ENCODE measurements around the gene KSR1.

KSR1 gene

DNA sequence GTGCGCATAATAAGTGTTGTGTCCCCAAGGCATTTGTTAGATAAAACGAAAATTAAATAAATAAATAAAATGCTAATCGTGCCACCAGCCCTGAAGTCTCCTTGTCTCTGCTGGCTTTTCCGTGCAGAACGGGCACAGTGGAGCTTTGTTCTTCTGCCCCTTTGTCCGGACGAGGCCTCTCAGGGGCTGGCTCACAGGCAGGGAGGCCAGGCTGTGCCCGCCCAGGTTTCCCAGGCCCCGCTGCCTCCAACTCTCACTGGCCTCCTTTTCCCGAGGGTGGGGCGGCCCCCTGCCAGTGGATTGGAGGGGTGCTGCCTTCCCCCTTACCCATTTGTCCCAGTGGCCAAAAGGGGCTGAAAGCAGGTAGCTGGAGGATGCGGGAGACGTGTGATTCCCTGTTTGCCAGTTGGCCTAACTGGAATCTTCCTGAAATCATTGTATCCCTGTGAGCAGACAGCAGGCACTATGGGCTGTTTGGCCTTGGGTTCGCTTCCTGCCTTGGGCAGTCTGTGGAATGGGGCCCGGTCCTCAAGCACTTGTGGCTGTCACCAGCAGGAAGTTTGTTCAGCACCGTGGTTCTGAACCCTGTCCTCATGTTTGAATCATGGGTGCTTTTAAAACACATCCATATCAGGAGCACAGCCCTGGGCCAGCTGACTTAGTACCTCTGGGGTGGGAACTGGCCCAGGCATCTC lies 64.4 kb downstream of the KSR1 start:
- no peak for DNase-seq

- no peak for DNase-seq
Observed at GRCh38 chr17:27521281-27522027, 65.2 kb downstream of the KSR1 start.

DNA sequence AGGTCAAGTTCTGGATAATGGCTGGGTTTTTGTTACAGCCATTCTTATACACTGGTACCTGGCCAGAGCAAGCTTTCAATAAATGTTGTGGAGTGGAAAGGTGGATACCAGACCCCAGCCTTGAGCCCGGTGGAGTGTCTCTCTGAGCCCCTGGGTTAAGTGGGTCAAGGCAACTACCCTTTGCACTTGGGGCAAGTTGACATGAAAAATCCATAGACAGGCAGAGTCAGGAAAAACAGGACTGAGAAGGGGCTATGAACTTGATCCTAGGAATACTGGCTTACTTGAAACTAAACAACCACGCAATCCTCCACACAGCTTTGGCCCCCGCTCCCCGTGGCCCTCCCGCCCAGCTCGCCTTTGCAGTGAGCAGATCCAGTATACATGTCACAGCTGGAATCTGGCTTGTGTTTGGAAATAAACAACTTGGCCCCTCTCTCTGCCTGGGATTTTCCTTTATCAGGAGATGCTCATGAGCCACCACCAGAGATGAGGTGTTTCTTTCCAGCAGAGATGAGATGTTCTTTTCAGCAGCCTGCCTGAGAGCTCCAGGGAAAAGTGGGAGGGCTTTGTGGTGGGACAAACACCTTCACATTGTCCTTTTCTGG lies 65.9 kb downstream of the KSR1 start:
- DNase-seq: no peak

DNA sequence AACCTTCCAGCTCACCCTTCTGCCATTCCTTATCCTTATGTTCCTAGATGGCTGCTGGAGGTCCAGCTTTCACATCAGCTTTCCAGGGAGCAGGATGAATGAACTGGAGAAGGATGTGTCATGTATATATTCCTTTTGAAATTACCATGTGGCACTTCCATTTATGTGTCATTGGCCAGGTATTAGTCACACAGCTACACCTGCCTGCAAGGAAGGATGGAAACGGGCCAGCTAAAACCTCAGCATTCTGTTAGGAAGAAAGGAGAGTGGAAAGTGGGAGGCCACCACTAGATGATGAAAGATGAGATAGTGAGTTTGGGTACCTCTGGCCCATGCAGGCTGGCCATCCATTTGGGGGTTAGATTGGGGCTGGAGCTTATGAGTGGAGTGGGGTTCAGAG lies 67.5 kb downstream of the KSR1 start:
- DNase-seq: no peak

DNA sequence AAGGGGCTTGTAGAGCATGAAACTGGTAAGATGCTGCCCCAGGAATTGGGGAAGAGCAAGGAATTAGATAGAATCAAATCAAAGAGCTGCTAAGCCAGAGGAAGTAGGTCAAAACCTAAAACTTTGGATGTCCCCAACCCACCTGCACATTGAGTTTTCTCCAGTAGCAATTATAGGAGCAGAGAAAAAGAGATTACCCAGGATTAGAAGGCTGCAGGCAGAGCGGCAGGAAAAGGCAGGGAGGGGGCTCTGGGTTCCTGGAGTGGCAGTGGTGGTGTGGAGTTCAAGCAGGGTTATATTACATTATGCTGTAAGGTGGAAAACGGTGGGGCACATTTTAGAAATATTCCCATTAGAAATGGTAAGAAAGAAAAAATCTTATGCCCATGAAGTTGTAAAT lies 68.3 kb downstream of the KSR1 start:
- no peak for DNase-seq

DNA sequence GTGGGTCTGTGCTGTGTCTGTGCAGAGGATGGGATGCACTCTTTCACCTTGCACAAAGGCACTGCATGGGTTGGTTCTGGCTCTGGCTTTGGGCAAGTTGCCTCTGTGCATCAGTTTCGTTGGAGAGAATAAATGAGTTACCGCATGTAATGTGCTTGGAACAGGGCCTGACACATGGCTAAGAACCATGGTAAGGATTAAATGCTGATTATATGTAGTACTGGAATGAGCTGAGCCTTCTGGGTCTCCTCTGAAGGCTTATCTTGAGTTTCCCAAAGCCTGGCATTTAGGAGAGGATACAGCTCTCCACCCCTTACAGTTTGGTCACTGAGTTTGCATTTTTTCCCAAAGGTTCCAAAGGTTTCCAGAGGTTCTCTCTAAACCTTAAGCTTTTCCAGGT lies 69.1 kb downstream of the KSR1 start:
- no peak for DNase-seq

- no peak for DNase-seq
Observed at GRCh38 chr17:27525836-27526603, 69.8 kb downstream of the KSR1 start.

DNA sequence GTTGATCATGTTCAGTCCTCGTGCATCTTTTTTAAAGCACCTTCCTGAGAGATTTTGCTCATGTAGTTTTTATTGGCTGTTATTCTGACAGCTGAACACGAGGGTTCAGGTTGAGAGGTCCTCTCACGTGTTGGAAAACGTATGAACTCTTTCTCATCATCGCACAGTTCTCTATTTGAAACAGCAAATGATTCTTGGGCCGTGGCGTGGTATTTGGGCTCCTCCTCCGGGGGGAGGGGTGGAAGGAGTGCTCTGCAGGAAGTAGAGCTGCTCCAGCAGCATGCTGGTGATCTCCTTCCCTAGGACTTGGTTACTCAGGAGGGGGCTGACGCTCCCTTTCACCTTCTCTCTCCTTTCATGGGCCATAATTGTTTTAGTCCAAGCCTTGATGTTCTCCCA lies 70.4 kb downstream of the KSR1 start:
- DNase-seq: no peak

DNA sequence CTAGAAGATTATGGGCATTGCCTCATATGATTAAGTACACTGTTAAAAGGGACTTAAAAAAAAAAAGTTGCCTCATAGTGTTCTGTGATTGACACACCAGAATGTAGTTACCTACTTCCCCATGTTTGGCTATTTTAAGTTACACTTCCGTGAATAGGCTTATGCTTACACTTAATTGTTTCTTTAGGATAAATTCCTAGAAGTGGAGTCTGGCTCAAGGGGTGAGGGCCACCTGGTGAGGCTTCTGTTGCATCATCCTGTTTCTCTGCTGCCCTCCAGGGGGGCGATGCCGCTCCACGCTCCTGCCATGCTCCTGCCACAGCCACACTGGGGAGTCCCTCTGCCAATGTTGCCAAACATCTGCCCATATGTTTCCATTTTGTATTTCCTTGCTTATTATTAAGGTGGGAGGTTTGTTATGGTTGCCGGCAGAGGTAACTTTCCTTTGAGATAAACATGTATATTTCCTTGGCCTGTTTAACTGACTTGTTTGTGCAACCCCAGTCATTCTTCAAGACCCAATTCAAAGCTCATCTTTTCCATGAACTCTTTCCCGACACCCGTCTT lies 73.1 kb downstream of the KSR1 start:
- no peak for DNase-seq

DNA sequence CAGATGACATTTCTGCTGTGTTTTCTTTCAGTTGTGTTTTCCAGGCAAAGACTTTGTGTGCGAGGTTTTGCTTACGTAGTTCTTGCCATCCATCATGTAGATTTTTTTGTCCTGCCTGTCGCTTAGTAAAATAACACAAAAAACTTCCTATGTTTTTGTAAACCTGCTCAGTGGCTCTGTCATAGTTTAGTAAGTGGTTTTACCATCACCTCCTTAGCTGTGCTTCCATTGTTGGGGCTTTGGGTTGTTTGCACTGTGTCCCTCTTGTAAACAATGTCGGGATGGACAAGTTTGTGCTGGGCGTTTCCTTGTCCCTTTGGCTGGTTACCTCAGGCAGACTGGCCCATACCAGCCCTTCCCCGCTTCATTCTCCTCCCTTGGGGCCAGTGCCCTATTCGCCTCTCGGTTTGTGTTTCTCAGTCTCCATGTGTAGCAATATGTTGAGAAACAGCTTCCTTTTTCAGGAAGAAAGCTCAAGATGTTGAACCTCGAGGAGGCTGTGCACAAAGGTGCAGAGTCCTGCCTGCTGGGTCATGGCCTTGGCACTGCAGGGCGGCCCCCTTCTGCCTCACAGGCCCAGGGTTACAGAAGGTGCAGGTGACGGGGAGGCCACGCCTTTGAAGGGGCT lies 74.6 kb downstream of the KSR1 start:
- DNase-seq: no peak

- DNase-seq: no peak
Observed at GRCh38 chr17:27531469-27531961, 75.3 kb downstream of the KSR1 start.

DNA sequence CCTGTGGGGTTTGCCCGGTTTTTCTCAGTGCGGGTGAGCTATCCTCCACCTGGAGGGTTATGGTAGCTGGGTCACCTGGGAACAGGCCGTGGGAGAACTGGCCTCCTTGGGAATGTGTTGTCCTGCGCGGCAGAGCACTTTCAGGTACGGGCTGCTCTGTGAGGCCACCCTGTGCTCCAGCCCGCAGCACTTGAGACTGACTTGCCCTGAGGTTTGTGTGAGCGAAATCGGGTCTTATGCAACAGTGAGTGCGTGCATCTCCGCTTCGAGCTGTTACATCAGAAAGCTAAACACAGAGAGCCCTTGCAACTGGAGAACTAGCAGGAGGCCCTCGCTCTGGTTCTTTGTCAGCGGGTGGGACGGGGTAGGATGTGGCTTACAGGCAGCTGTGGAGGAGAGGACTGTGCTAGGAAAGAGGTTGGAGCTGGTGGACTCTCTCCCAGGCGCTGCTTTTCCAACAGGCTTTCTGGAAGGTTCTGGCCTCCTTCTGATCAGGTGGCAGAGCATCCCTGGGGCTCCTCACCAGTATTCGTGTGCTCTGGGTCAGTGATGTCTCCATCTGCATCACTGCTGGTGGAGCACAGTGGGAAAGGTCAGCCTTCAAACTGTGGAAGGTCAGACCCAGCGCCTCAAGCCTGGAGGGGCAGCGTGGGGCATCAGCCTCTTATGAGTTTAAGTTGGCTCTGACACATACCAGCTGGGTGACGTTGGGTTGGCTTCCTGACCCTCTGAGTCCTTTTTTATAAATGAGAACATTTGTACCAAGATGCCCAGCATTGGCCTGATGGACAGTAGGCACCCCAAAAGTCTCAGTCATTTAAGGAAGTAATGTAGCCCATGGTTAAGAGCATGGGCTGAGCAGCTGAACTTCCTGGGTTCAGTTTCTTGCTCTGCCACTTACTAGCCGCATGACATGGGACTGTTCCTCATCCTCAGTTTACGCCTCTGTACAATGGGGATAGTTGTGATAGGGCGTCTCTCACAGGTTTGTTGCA lies 76.3 kb downstream of the KSR1 start:
- no peak for DNase-seq

- DNase-seq: no peak
Observed at GRCh38 chr17:27533874-27534815, 77.9 kb downstream of the KSR1 start.

GRCh38 chr17:27535178-27535928 lies 79.1 kb downstream of the KSR1 start:
- DNase-seq: no peak

DNA sequence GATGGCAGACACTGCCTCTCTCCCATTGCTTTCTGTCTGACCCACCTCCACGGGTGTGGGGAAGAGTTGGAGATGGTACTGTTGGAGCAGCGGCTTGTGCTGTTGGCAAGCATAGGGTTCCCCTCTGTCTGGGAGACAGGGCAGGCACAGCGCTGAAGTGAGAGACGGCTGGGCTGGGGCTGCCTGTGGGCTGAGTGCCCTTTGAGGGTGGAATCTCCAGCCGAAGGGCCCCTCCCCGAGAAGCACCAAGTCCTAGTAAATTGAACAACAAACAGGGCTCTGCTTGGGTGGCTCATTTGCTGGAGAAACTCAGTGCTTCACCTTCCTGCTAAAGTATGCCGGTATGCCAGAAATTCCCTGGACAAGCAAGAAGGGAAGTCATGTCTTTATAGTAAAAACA lies 79.7 kb downstream of the KSR1 start:
- DNase-seq: no peak

DNA sequence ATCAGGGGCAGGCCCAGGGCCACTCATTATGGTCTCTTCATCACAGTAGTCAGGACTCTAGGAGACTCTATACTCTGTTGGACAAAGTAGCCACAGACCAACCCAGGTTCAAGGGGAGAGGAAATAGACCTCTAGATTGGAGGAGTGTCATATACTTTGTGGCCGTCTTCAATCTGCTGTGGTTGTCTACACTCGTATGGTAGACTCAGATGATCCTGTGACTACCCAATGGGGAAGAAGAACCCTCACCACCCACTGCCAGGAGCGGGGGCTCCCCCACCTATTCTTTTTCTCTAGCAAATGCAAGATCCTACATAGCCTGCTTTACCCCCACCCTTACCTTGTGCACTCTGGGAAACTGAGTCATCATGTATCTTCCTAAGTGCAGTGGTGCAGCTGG lies 80.5 kb downstream of the KSR1 start:
- no peak for DNase-seq

GRCh38 chr17:27538156-27538955 lies 82.1 kb downstream of the KSR1 start:
- DNase-seq: no peak

DNA sequence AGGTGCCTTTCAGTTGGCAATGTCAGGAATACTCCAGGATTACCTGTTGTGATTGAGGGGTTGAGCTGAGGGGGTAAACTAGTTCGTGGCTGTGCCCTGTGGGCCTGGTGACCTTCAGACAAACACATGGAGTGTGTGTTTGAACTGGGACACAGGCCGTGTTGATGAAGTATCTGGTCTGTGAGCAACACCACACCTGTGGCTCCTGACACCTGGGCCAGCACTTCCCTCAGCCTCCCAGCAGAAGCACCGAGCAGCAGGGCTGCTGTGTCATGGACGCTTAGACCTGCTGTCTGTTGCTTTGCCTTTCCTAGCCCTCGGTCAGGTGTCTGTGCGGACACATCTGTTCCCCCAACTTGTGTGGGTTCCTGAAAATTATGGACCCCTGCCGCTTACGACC lies 82.9 kb downstream of the KSR1 start:
- DNase-seq: no peak

Data from activated CD4-positive, CD25-positive, alpha-beta regulatory T cell treated with anti-CD3 and anti-CD28 coated beads, Interleukin-2, amount 50 U/mL, for 72 hours (primary cell).